Measurements from ENCODE around the gene PFDN5. TPM values are rescaled to one million over a fixed set of nuclear protein-coding genes. Genes with fewer than 3 reads are reported as not detected.

The PFDN5 gene
- total and polyA plus RNA-seq, 10 of the 15 experiments (the other 5 are each of a cell fraction or from before 2014, with no cell fraction given), result 300 to 1,596 (median 495) TPM

GRCh38 chr12:53327435-53328042 is 32.2 kb downstream of the PFDN5 start:
- intact Hi-C loops (cut with micrococcal nuclease; ENCODE audit: unreplicated experiment), result no loop called here
- no TSS peak for BruUV-seq (replicated peaks)

More at GRCh38 chr12:53327435-53328042, 32.2 kb downstream of the PFDN5 start:
- CTCF ChIA-PET, result interaction anchor here (1.0 to 15.1 kb wide), 17 partner anchors 8 to 206 kb away, joined by 3 to 240 read pairs (median 5); partner anchors contain the start of genes AMHR2, MYG1, PFDN5 and SP1
- Histone ChIP-seq H3K79me2 (ENCODE audit: control insufficient read depth, insufficient read depth, low read length) (no peaks in the 10 kb centered on the region), H3K4me2 (ENCODE audit: control insufficient read depth, insufficient read depth) (no peak overlapping the region), H3K36me3 (ENCODE audit: control insufficient read depth in 2 of 2, insufficient read depth in 2 of 2, low read length in 1 of 2) (no peaks in the 10 kb centered on the region), H2AFZ (ENCODE audit: control insufficient read depth, low read depth, low read length) (no peak overlapping the region), H3K27ac (ENCODE audit: control insufficient read depth, insufficient read depth) (no peak overlapping the region), H3K9ac (ENCODE audit: control insufficient read depth, insufficient read depth, low read length) (no peak overlapping the region), H3K4me3 (no peak overlapping the region), H3K4me1 (ENCODE audit: control insufficient read depth, insufficient read depth, low read length) (peaks cover 17% of the 10 kb centered on the region; the same call in 1 of the 2 replicates), H3K9me3 (replicated peaks; ENCODE audit: control insufficient read depth, insufficient read depth, low read length) (no peaks in the 10 kb centered on the region), H4K20me1 (ENCODE audit: control insufficient read depth, insufficient read depth) (no peaks in the 10 kb centered on the region), H3K27me3 (replicated peaks in 1 of 2; ENCODE audit: control insufficient read depth in 2 of 2, insufficient read depth in 2 of 2, low read length in 1 of 2) (peaks cover 0 to 1% of the 10 kb centered on the region in 2 experiments; a peak in 2 of 4 replicates)
- ATAC-seq, result no peak
- peak; percentile 29; the same call in 1 of the 2 replicates for TF ChIP-seq SMC3 (IDR thresholded peaks at IDR 0.05; ENCODE audit: borderline replicate concordance, low read length)
- peak; percentile 48 for TF ChIP-seq RAD21 (IDR thresholded peaks at IDR 0.05; ENCODE audit: insufficient read depth, low read depth, low read length)
- no peak for TF ChIP-seq ATF2 (IDR thresholded peaks at IDR 0.05; ENCODE audit: low read length)
- TF ChIP-seq NR2F1 (conservative IDR thresholded peaks at IDR 0.05), result peak; percentile 37; the same call in 1 of the 2 replicates
- no peak for TF ChIP-seq RELB (IDR thresholded peaks at IDR 0.05; ENCODE audit: low read depth)
- TF ChIP-seq CTCF (IDR thresholded peaks at IDR 0.05 in 2 of 3, conservative IDR thresholded peaks at IDR 0.05 in 1 of 3; ENCODE audit: control insufficient read depth in 2 of 3, extremely low read depth in 1 of 3, insufficient read depth in 1 of 3, low read depth in 3 of 3, low read length in 3 of 3), result peak; percentile 18 to 38 (median 24); a peak in 3 of 6 replicates
- POLR2A ChIA-PET, result interaction anchor here (0.6 to 1.6 kb wide), 4 partner anchors 13 to 273 kb away, joined by 3 to 7 read pairs (median 4); no protein-coding TSS in a partner anchor
- no peak for FAIRE-seq
- 48% methylated on average over 3 of the region's 3 CpGs for WGBS (ENCODE audit: insufficient coverage, insufficient replicate concordance, low lambda C conversion rate, missing lambda C conversion rate)
- SMC1A ChIA-PET (ENCODE audit: uncharacterized antibody, unreplicated experiment), result interaction anchor here (0.9 to 9.8 kb wide), 7 partner anchors 11 to 181 kb away, joined by 3 to 123 read pairs (median 8); no protein-coding TSS in a partner anchor
- no peak for DNase-seq (ENCODE audit: low read depth, low spot score)
- RAD21 ChIA-PET (ENCODE audit: unreplicated experiment), result interaction anchor here (0.6 to 6.3 kb wide), 9 partner anchors 17 to 181 kb away, joined by 3 to 118 read pairs (median 4); partner anchors contain the start of genes PFDN5 and TARBP2
- in situ Hi-C loops (cut with MboI), result no loop called here

Measured in GM12878 (cell line).